K562 (cell line): ENCODE data around the gene PTPRF. TPM values are rescaled to one million over a fixed set of nuclear protein-coding genes. Genes with fewer than 3 reads are reported as not detected.

Experiments
- CBFA2T3 ChIP-seq: fragments of 450-650 bp; IDR thresholded peaks from 2 replicates; pipeline ENCODE4 v1.6.1; 2017
- CTBP1 ChIP-seq: fragments of 450-650 bp; IDR thresholded peaks from 2 replicates; pipeline ENCODE4 v1.6.1; 2016; ENCODE audit warnings: borderline replicate concordance
- DDX20 ChIP-seq: fragments of 450-650 bp; IDR thresholded peaks from 2 replicates; pipeline ENCODE4 v1.6.1; 2016; ENCODE audit warnings: missing genetic modification characterization, low read depth, mild to moderate bottlenecking, missing compliant biosample characterization, moderate library complexity
- EZH2 ChIP-seq: IDR thresholded peaks from 2 replicates; pipeline ENCODE4 v1.6.1; 2012; ENCODE audit warnings: low read depth, mild to moderate bottlenecking, inconsistent platforms, low read length, borderline replicate concordance
- FOXA1 ChIP-seq: fragments of 450-650 bp; IDR thresholded peaks from 2 replicates; pipeline ENCODE4 v1.6.1; 2016; ENCODE audit warnings: mild to moderate bottlenecking, borderline replicate concordance
- GATAD2A ChIP-seq: fragments of 450-650 bp; IDR thresholded peaks from 2 replicates; pipeline ENCODE4 v1.6.1; 2017
- HDAC8 ChIP-seq: fragments of 450-650 bp; IDR thresholded peaks from 2 replicates; pipeline ENCODE4 v1.6.1; 2016; ENCODE audit warnings: mild to moderate bottlenecking, missing genetic modification characterization, moderate library complexity, missing compliant biosample characterization
- HIVEP1 ChIP-seq: fragments of 250-450 bp; sonication (Bioruptor Pico); IDR thresholded peaks from 2 replicates; pipeline ENCODE4 v1.4.0; 2020; ENCODE audit warnings: mild to moderate bottlenecking
- HMGN3 ChIP-seq: IDR thresholded peaks from 2 replicates; pipeline ENCODE4 v1.6.1; 2011; ENCODE audit warnings: borderline replicate concordance, low read depth, mild to moderate bottlenecking, mixed read lengths, low read length; ENCODE audit not compliant: insufficient read length; ENCODE audit errors: extremely low read depth
- HNRNPL ChIP-seq: fragments of 200-400 bp; formaldehyde crosslinking; IDR thresholded peaks from 2 replicates; pipeline ENCODE4 v1.6.1; 2017; ENCODE audit warnings: low read depth, mild to moderate bottlenecking, low read length
- KLF10 ChIP-seq: fragments of 250-450 bp; sonication (Bioruptor Pico); IDR thresholded peaks from 2 replicates; pipeline ENCODE4 v1.6.1; 2021; ENCODE audit warnings: matching md5 sums
- KLF16 ChIP-seq: IDR thresholded peaks from 2 replicates; pipeline ENCODE4 v1.6.1; 2016; ENCODE audit warnings: antibody characterized with exemption
- MNT ChIP-seq, 2 experiments: fragments of 450-650 bp; conservative IDR thresholded peaks; 2 replicates each; pipeline ENCODE4 v1.6.1; 2017; ENCODE audit warnings: mild to moderate bottlenecking in 2 of 2, moderate library complexity in 2 of 2
- NCOA1 ChIP-seq: fragments of 450-650 bp; IDR thresholded peaks from 2 replicates; pipeline ENCODE4 v1.6.1; 2016; ENCODE audit warnings: low read depth
- PHF8 ChIP-seq: fragments of 200-600 bp; sonication (generic); IDR thresholded peaks from 2 replicates; pipeline ENCODE4 v1.6.1; 2012; ENCODE audit warnings: mixed run types, mild to moderate bottlenecking, inconsistent platforms, low read length, moderate library complexity, borderline replicate concordance
- PRMT5 ChIP-seq: sonication (generic); formaldehyde crosslinking; IDR thresholded peaks from 2 replicates; pipeline ENCODE4 v1.5.0; 2020; ENCODE audit warnings: missing genetic modification reagents
- SFPQ ChIP-seq: fragments of 200-400 bp; formaldehyde crosslinking; IDR thresholded peaks from 2 replicates; pipeline ENCODE4 v1.6.1; 2017; ENCODE audit warnings: mild to moderate bottlenecking, low read depth, low read length, moderate library complexity
- ZNF239 ChIP-seq: fragments of 250-450 bp; sonication (Bioruptor Pico); IDR thresholded peaks from 2 replicates; pipeline ENCODE4 v1.4.0; 2020; ENCODE audit warnings: mild to moderate bottlenecking
- ZNF354B ChIP-seq: fragments of 250-450 bp; sonication (Bioruptor Pico); IDR thresholded peaks from 2 replicates; pipeline ENCODE4 v1.4.0; 2020
- ZNF445 ChIP-seq: fragments of 250-450 bp; sonication (Bioruptor Pico); IDR thresholded peaks from 2 replicates; pipeline ENCODE4 v1.4.0; 2020; ENCODE audit warnings: low read depth, mild to moderate bottlenecking, moderate library complexity
- ZNF766 ChIP-seq: fragments of 200-800 bp; sonication (Bioruptor generic); conservative IDR thresholded peaks from 2 replicates; pipeline ENCODE4 v1.6.1; 2016; ENCODE audit warnings: missing genetic modification characterization, missing compliant biosample characterization
- polyA plus RNA-seq, 8 experiments: library from polyadenylated mRNA; depleted of rRNA in 4 of 8; stranded (reverse) in 5 of 8; unstranded in 3 of 8; fragments of >200 nt; fragmentation: Nextera tagmentation in 2 of 8; fragmentation: Illumina TruSeq in 1 of 8; extraction: Ambion mirVana in 2 of 8; extraction: Trizol in 1 of 8; gene quantifications; 2 replicates each; pipeline versions ENCODE4 v1.2.1 to v1.2.3, GENCODE V29; 2011 to 2014; ENCODE audit warnings: inconsistent platforms in 1 of 8, missing spikeins in 1 of 8
- total RNA-seq, 7 experiments: library from RNA; depleted of rRNA in 6 of 7; stranded (reverse); fragments of >200 nt in 6 of 7; fragmentation: Illumina TruSeq in 2 of 7; extraction: Trizol in 2 of 7; gene quantifications; 2 replicates each; pipeline versions ENCODE4 v1.2.1 to v1.2.3, GENCODE V29; 2011 to 2021; ENCODE audit warnings: low replicate concordance in 1 of 7
- TF ChIP-seq, protein P1 (sequence below), 2 experiments: fragments of 450-650 bp; IDR thresholded peaks; 2 replicates each; pipeline ENCODE4 v1.6.1; 2018; ENCODE audit warnings: mild to moderate bottlenecking in 2 of 2, low read depth in 1 of 2; ENCODE audit not compliant: partially characterized antibody in 2 of 2

PTPRF gene
- total and polyA plus RNA-seq, 9 of the 15 experiments (the other 6 are each of a cell fraction or from before 2014, with no cell fraction given), result 0.13 to 4.3 (median 1.1) TPM

DNA sequence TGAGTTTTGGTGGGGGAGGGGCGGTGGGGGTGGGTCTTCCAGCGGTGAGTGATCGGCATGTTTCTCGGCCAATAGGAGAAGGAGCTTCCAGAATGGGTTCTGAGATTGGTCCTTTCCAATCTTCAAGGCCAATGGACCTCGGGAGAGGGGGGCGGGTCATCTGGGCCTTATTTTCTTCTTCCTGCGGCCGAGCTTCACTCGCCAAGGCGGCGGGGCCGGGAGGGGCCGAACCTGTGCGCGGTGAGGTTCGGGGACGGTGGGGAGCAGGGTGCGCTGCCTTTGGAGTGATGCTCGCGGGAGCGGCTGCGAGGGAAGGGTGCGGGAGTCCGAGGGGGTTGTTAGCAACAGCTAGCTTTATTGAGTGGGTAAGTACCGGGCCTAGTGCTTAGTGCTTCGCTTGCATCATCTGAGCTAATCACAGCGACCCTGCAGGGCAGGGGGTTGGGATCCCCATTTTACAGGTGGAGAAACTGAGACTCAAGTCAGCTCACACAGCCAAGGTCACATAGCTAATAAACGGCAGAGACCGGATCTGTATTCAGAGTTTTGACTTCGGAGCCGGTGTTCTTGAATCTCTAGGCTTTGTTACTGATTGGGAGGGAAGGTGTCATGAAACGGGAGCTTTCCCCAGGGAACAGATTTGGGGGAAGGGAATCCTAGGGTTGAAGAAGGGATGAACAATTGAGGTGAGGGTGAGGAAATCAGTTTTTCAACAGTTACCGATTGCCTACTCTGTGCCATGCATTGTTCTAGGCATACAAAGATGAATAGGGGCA, 119.8 kb downstream of the PTPRF start (continued):
- no peak for TF ChIP-seq HDAC8 (tag)
- no peak for TF ChIP-seq DDX20 (tag)
- TF ChIP-seq FOXA1, result no peak
- no peak for TF ChIP-seq CBFA2T3
- no peak for TF ChIP-seq KLF16
- TF ChIP-seq HMGN3, result peak; percentile 74
- no peak for TF ChIP-seq HNRNPL
- no peak for TF ChIP-seq EZH2
- TF ChIP-seq PHF8, result peak; percentile 100
- TF ChIP-seq ZNF766 (CRISPR knock-in tag), result no peak
- TF ChIP-seq KLF10 (CRISPR knock-in tag), result no peak
- TF ChIP-seq HIVEP1 (CRISPR knock-in tag), result 0 out of 2 replicates have a peak, but pooled peaks have one; percentile 57
- no peak for TF ChIP-seq SFPQ
- TF ChIP-seq ZNF239 (CRISPR knock-in tag), result no peak
- 0 out of 2 replicates have a peak, but pooled peaks have one; percentile 46 for TF ChIP-seq NCOA1
- TF ChIP-seq ZNF445 (CRISPR knock-in tag), result no peak
- TF ChIP-seq, protein P1, sequence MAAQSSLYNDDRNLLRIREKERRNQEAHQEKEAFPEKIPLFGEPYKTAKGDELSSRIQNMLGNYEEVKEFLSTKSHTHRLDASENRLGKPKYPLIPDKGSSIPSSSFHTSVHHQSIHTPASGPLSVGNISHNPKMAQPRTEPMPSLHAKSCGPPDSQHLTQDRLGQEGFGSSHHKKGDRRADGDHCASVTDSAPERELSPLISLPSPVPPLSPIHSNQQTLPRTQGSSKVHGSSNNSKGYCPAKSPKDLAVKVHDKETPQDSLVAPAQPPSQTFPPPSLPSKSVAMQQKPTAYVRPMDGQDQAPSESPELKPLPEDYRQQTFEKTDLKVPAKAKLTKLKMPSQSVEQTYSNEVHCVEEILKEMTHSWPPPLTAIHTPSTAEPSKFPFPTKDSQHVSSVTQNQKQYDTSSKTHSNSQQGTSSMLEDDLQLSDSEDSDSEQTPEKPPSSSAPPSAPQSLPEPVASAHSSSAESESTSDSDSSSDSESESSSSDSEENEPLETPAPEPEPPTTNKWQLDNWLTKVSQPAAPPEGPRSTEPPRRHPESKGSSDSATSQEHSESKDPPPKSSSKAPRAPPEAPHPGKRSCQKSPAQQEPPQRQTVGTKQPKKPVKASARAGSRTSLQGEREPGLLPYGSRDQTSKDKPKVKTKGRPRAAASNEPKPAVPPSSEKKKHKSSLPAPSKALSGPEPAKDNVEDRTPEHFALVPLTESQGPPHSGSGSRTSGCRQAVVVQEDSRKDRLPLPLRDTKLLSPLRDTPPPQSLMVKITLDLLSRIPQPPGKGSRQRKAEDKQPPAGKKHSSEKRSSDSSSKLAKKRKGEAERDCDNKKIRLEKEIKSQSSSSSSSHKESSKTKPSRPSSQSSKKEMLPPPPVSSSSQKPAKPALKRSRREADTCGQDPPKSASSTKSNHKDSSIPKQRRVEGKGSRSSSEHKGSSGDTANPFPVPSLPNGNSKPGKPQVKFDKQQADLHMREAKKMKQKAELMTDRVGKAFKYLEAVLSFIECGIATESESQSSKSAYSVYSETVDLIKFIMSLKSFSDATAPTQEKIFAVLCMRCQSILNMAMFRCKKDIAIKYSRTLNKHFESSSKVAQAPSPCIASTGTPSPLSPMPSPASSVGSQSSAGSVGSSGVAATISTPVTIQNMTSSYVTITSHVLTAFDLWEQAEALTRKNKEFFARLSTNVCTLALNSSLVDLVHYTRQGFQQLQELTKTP (IDR thresholded peaks at IDR 0.05; ENCODE audit: low read depth in 1 of 2, partially characterized antibody in 2 of 2), result peak; percentile 42 to 85
- TF ChIP-seq CTBP1, result peak; percentile 82
- peak; percentile 67 to 81 for TF ChIP-seq MNT (conservative IDR thresholded peaks at IDR 0.05)
- no peak for TF ChIP-seq GATAD2A
- TF ChIP-seq PRMT5 (CRISPR knock-in tag), result no peak
- TF ChIP-seq ZNF354B (CRISPR knock-in tag), result no peak
